ENCODE measurements around the gene CTPS1. TPM values are rescaled to one million over a fixed set of nuclear protein-coding genes. Genes with fewer than 3 reads are reported as not detected.

CTPS1 gene
- total RNA-seq, 1 donor from 2014 or later = 91.4 TPM

- FAIRE-seq (no peak), DNase-seq (ENCODE audit: low read depth) (no peak)
- Histone ChIP-seq H3K27me3 (ENCODE audit: insufficient read depth, low read length) (no peaks in the 10 kb centered on the region), H2AFZ (ENCODE audit: low read depth, low read length) (no peak overlapping the region), H3K9ac (ENCODE audit: low read length) (no peak overlapping the region), H3K36me3 (ENCODE audit: insufficient read depth, low read length) (peaks cover 14% of the 10 kb centered on the region), H3K4me1 (ENCODE audit: insufficient read depth, low read length) (no peaks in the 10 kb centered on the region), H4K20me1 (ENCODE audit: insufficient read depth, low read length) (peaks cover 35% of the 10 kb centered on the region), H3K27ac (ENCODE audit: low read depth, low read length) (no peak overlapping the region), H3K9me3 (ENCODE audit: insufficient read depth, low read depth, low read length) (no peaks in the 10 kb centered on the region), H3K4me3 (ENCODE audit: insufficient read depth, low read depth, low read length) (no peak overlapping the region), H3K79me2 (ENCODE audit: insufficient read depth, low read length) (no peaks in the 10 kb centered on the region), H3K4me2 (ENCODE audit: low read length) (no peak overlapping the region)
- Mint-ChIP-seq H3K27ac (ENCODE audit: unreplicated experiment) (no peak overlapping the region), H3K4me1 (ENCODE audit: low read depth, unreplicated experiment) (peaks cover 3% of the 10 kb centered on the region), H3K27me3 (ENCODE audit: low read depth, unreplicated experiment) (no peaks in the 10 kb centered on the region), H3K4me3 (ENCODE audit: unreplicated experiment) (no peak overlapping the region), H3K36me3 (ENCODE audit: low read depth, unreplicated experiment) (peaks cover 19% of the 10 kb centered on the region), H3K9me3 (ENCODE audit: unreplicated experiment) (no peaks in the 10 kb centered on the region)
- no peak for TF ChIP-seq CTCF (IDR thresholded peaks at IDR 0.05; ENCODE audit: insufficient read depth, low read depth, low read length)
- TF ChIP-seq EZH2 (IDR thresholded peaks at IDR 0.05; ENCODE audit: insufficient read depth, low read length) = no peak
Observed at GRCh38 chr1:41017141-41018017, 37.9 kb downstream of the CTPS1 start.

- Histone ChIP-seq H2AFZ (ENCODE audit: low read depth, low read length) (no peak overlapping the region), H3K4me1 (ENCODE audit: insufficient read depth, low read length) (no peaks in the 10 kb centered on the region), H3K27me3 (ENCODE audit: insufficient read depth, low read length) (no peaks in the 10 kb centered on the region), H3K9me3 (ENCODE audit: insufficient read depth, low read depth, low read length) (no peaks in the 10 kb centered on the region), H3K36me3 (ENCODE audit: insufficient read depth, low read length) (peaks cover 9% of the 10 kb centered on the region), H3K9ac (ENCODE audit: low read length) (no peak overlapping the region), H3K79me2 (ENCODE audit: insufficient read depth, low read length) (no peaks in the 10 kb centered on the region), H3K27ac (ENCODE audit: low read depth, low read length) (no peak overlapping the region), H4K20me1 (ENCODE audit: insufficient read depth, low read length) (peaks cover 34% of the 10 kb centered on the region), H3K4me3 (ENCODE audit: insufficient read depth, low read depth, low read length) (no peak overlapping the region), H3K4me2 (ENCODE audit: low read length) (no peak overlapping the region)
- no peak for FAIRE-seq
- H3K4me3 Mint-ChIP-seq (ENCODE audit: unreplicated experiment) = no peak overlapping the region
- TF ChIP-seq EZH2 (IDR thresholded peaks at IDR 0.05; ENCODE audit: insufficient read depth, low read length) (no peak), CTCF (IDR thresholded peaks at IDR 0.05; ENCODE audit: insufficient read depth, low read depth, low read length) (no peak)
- no peak overlapping the region for H3K27ac Mint-ChIP-seq (ENCODE audit: unreplicated experiment)
- H3K4me1 Mint-ChIP-seq (ENCODE audit: low read depth, unreplicated experiment) = peaks cover 3% of the 10 kb centered on the region
- H3K9me3 Mint-ChIP-seq (ENCODE audit: unreplicated experiment) = no peaks in the 10 kb centered on the region
- no peaks in the 10 kb centered on the region for H3K27me3 Mint-ChIP-seq (ENCODE audit: low read depth, unreplicated experiment)
- no peak for DNase-seq (ENCODE audit: low read depth)
- peaks cover 14% of the 10 kb centered on the region for H3K36me3 Mint-ChIP-seq (ENCODE audit: low read depth, unreplicated experiment)
Observed at GRCh38 chr1:41018018-41018410, 38.5 kb downstream of the CTPS1 start.

GRCh38 chr1:41019353-41019745, 39.9 kb downstream of the CTPS1 start:
- FAIRE-seq = no peak

More at GRCh38 chr1:41019353-41019745, 39.9 kb downstream of the CTPS1 start:
- Mint-ChIP-seq H3K4me1 (ENCODE audit: low read depth, unreplicated experiment) (peaks cover 2% of the 10 kb centered on the region), H3K27me3 (ENCODE audit: low read depth, unreplicated experiment) (no peaks in the 10 kb centered on the region), H3K27ac (ENCODE audit: unreplicated experiment) (no peak overlapping the region), H3K4me3 (ENCODE audit: unreplicated experiment) (no peak overlapping the region), H3K36me3 (ENCODE audit: low read depth, unreplicated experiment) (peaks cover 9% of the 10 kb centered on the region), H3K9me3 (ENCODE audit: unreplicated experiment) (no peaks in the 10 kb centered on the region)
- H2AFZ ChIP-seq (ENCODE audit: low read depth, low read length) = no peak overlapping the region
- no peaks in the 10 kb centered on the region for H3K79me2 ChIP-seq (ENCODE audit: insufficient read depth, low read length)
- no peak overlapping the region for H3K4me3 ChIP-seq (ENCODE audit: insufficient read depth, low read depth, low read length)
- no peaks in the 10 kb centered on the region for H3K4me1 ChIP-seq (ENCODE audit: insufficient read depth, low read length)
- H3K27me3 ChIP-seq (ENCODE audit: insufficient read depth, low read length) = no peaks in the 10 kb centered on the region
- no peak for TF ChIP-seq EZH2 (IDR thresholded peaks at IDR 0.05; ENCODE audit: insufficient read depth, low read length)
- no peak for DNase-seq (ENCODE audit: low read depth)
- no peak overlapping the region for H3K27ac ChIP-seq (ENCODE audit: low read depth, low read length)
- peaks cover 2% of the 10 kb centered on the region for H3K36me3 ChIP-seq (ENCODE audit: insufficient read depth, low read length)
- H4K20me1 ChIP-seq (ENCODE audit: insufficient read depth, low read length) = peaks cover 25% of the 10 kb centered on the region
- H3K9me3 ChIP-seq (ENCODE audit: insufficient read depth, low read depth, low read length) = no peaks in the 10 kb centered on the region
- no peak overlapping the region for H3K4me2 ChIP-seq (ENCODE audit: low read length)
- no peak overlapping the region for H3K9ac ChIP-seq (ENCODE audit: low read length)
